Ishikawa (cell line): ENCODE results near the gene POLR2L.

ENCODE experiments used
- EP300 ChIP-seq: IDR thresholded peaks from 2 replicates; pipeline ENCODE4 v1.6.1; 2012; ENCODE audit warnings: borderline replicate concordance
- RAD21 ChIP-seq: IDR thresholded peaks from 2 replicates; pipeline ENCODE4 v1.6.1; 2012; ENCODE audit warnings: low read depth
- REST ChIP-seq: IDR thresholded peaks from 2 replicates; pipeline ENCODE4 v1.6.1; 2012; ENCODE audit warnings: low read depth, mild to moderate bottlenecking
- TAF1 ChIP-seq: IDR thresholded peaks from 2 replicates; pipeline ENCODE4 v1.6.1; 2012; ENCODE audit warnings: low read depth, mild to moderate bottlenecking

- TF ChIP-seq REST (no peak), EP300 (no peak), TAF1 (no peak), RAD21 (no peak)
Measured at GRCh38 chr11:829847-830294, 12.5 kb downstream of the POLR2L start.
